ENCODE data around the gene MPG. TPM values are rescaled to one million over a fixed set of nuclear protein-coding genes. Genes with fewer than 3 reads are reported as not detected.

MPG gene
- total RNA-seq, 2 donors from 2014 or later = 111 to 138 TPM

DNA sequence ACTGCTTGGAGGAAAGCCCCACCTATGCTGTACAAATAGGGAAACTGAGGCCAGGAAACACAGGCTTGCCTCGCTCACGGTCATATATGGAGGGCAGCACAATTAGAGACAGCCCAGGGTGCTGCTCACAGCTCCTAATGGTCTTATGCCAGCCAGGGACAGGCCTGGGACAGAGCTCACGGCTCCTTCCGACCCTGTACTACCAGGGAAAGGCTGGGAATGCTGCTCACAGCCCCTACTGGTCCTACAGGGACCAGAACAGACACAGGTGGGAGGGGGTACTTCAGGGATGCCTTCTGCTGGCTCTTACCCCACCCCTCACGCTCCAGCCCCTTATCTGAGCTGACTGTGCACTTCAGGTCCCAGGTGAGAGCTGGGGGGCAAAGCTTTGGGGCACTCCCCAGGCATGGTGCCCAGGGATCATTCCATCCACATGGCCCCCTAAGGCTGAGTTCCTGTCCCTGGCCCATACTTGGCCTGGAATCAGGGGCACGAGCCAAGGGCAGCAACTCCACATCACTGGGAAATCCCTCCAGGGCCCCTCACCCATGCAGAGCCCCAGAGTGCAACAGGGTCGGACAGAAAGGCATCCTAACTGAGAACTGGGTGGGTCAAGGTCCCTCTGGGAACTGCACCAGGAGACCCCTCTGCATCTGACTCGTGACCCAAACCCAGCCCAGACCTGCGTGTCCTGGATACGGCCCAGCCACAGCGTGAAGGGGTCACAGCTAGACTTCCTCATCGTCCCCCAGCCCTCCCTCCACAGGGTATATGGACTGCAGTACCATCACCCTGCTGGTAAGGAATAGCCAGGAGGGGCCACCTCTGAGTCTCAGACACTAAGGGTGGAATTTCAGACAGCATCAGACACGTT is 11.5 kb upstream of the MPG start:
- Histone ChIP-seq H3K36me3 (peaks cover 4 to 24% of the 10 kb centered on the region in 2 donors), H3K9me3 (no peaks in the 10 kb centered on the region), H3K27me3 (replicated peaks; ENCODE audit: insufficient read depth) (no peaks in the 10 kb centered on the region), H3K27ac (no peak overlapping the region), H3K4me3 (no peak overlapping the region), H3K4me1 (replicated peaks) (peaks cover 16% of the 10 kb centered on the region)
- no peak for TF ChIP-seq POLR2AphosphoS5 (IDR thresholded peaks at IDR 0.05)
- TF ChIP-seq, protein P1, sequence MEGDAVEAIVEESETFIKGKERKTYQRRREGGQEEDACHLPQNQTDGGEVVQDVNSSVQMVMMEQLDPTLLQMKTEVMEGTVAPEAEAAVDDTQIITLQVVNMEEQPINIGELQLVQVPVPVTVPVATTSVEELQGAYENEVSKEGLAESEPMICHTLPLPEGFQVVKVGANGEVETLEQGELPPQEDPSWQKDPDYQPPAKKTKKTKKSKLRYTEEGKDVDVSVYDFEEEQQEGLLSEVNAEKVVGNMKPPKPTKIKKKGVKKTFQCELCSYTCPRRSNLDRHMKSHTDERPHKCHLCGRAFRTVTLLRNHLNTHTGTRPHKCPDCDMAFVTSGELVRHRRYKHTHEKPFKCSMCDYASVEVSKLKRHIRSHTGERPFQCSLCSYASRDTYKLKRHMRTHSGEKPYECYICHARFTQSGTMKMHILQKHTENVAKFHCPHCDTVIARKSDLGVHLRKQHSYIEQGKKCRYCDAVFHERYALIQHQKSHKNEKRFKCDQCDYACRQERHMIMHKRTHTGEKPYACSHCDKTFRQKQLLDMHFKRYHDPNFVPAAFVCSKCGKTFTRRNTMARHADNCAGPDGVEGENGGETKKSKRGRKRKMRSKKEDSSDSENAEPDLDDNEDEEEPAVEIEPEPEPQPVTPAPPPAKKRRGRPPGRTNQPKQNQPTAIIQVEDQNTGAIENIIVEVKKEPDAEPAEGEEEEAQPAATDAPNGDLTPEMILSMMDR (IDR thresholded peaks at IDR 0.05) = no peak
- no peak for TF ChIP-seq POLR2A (IDR thresholded peaks at IDR 0.05)
- DNase-seq (ENCODE audit: low spot score) = no peak
- WGBS = 71% methylated on average over 13 of the region's 13 CpGs
- intact Hi-C loops (cut with DNase I) = no loop called here

DNA sequence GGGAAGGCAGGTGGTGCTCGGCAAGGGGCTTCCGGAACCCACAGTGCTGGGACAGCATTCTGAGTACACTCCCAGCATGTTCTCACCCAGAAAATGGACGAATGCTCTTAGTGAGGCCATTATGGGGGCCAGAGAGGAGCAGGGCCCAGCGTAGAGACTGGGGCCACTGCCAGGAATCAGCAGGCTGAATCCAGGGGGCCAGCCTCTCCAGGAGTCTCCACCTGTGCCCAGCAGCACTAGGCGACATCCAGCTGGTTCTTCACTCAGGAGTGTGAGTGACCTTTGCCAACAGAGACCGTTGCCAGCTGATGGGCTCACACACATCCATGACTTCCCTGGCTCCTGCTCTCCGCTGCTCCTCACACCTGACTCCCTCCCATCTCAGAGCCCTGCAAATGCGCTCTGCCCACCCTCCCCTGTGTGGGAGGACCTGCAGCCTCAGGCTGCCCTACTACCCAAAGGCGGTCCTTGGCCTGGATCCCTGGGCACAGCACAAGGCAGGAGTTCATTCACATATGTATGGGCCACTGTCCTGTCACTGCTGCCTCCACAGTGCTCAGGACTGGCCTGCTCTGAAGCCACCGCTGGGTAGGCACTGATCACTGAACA is 10.7 kb upstream of the MPG start:
- H3K36me3 ChIP-seq = peaks cover 4 to 16% of the 10 kb centered on the region in 2 donors
- intact Hi-C loops (cut with DNase I) = no loop called here
- no peaks in the 10 kb centered on the region for H3K27me3 ChIP-seq (replicated peaks; ENCODE audit: insufficient read depth)
- no peak for DNase-seq (ENCODE audit: low spot score)
- H3K4me3 ChIP-seq = no peak overlapping the region
- H3K4me1 ChIP-seq (replicated peaks) = peaks cover 16% of the 10 kb centered on the region
- WGBS = 54% methylated on average over 10 of the region's 10 CpGs
- no peaks in the 10 kb centered on the region for H3K9me3 ChIP-seq
- TF ChIP-seq POLR2A (IDR thresholded peaks at IDR 0.05) (no peak), POLR2AphosphoS5 (IDR thresholded peaks at IDR 0.05) (no peak)
- TF ChIP-seq, protein P1 (IDR thresholded peaks at IDR 0.05) = no peak
- H3K27ac ChIP-seq = no peak overlapping the region

DNA sequence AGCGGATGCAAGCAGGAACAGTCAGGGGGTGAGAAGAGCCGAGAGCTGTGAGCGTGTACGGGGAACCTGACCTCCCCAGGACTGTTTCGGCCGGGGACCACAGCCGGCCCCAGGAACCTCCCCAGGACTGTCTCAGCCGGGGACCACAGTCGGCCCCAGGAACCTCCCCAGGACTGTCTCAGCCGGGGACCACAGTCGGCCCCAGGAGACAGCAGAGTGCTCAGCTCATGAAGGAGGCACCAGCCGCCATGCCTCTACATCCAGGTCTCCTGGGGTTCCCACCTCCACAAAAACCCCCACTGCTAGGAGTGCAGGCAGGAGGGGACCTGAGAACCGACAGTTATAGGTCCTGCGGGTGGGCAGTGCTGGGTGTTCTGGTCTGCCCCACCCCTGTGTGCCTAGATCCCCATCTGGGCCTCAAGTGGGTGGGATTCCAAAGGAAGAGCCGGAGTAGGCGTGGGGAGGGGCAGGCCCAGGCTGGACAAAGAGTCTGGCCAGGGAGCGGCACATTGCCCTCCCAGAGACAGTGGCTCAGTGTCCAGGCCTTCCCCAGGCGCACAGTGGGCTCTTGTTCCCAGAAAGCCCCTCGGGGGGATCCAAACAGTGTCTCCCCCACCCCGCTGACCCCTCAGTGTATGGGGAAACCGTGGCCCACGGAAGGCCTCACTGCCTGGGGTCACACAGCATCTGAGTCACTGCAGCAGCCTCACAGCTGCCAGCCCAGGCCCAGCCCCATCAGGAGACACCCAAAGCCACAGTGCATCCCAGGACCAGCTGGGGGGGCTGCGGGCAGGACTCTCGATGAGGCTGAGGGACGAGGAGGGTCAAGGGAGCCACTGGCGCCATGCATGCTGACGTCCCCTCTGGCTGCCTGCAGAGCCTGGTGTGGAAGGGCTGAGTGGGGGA is 9.9 kb upstream of the MPG start:
- no peak for DNase-seq (ENCODE audit: low spot score)
- TF ChIP-seq POLR2AphosphoS5 (IDR thresholded peaks at IDR 0.05) (no peak), POLR2A (IDR thresholded peaks at IDR 0.05) (no peak)
- TF ChIP-seq, protein P1 (IDR thresholded peaks at IDR 0.05) = no peak
- no peak overlapping the region for H3K27ac ChIP-seq
- H3K4me3 ChIP-seq = no peak overlapping the region
- H3K9me3 ChIP-seq = no peaks in the 10 kb centered on the region
- 74% methylated on average over 27 of the region's 27 CpGs for WGBS
- intact Hi-C loops (cut with DNase I) = no loop called here
- peaks cover 21% of the 10 kb centered on the region for H3K4me1 ChIP-seq (replicated peaks)
- H3K27me3 ChIP-seq (replicated peaks; ENCODE audit: insufficient read depth) = no peaks in the 10 kb centered on the region
- H3K36me3 ChIP-seq = peaks cover 3 to 10% of the 10 kb centered on the region in 2 donors

DNA sequence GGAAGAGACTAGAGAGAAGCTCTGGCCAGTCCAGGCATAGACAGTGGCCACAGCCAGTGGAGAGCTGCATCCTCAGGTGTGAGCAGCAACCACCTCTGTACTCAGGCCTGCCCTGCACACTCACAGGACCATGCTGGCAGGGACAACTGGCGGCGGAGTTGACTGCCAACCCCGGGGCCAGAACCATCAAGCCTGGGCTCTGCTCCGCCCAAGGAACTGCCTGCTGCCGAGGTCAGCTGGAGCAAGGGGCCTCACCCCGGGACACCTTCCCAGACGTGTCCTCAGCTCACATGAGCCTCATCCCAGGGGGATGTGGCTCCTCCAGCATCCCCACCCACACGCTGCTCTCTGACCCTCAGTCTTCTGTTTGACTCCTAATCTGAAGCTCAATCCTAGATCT is 8.8 kb upstream of the MPG start:
- DNase-seq (ENCODE audit: low spot score) = no peak
- H3K9me3 ChIP-seq = no peaks in the 10 kb centered on the region
- TF ChIP-seq POLR2AphosphoS5 (IDR thresholded peaks at IDR 0.05) (no peak), POLR2A (IDR thresholded peaks at IDR 0.05) (no peak)
- TF ChIP-seq, protein P1 (IDR thresholded peaks at IDR 0.05) = no peak
- H3K4me1 ChIP-seq (replicated peaks) = peaks cover 22% of the 10 kb centered on the region
- WGBS = 44% methylated on average over 7 of the region's 8 CpGs
- peaks cover 0 to 6% of the 10 kb centered on the region in 2 donors for H3K36me3 ChIP-seq
- no peak overlapping the region for H3K27ac ChIP-seq
- no peaks in the 10 kb centered on the region for H3K27me3 ChIP-seq (replicated peaks; ENCODE audit: insufficient read depth)
- intact Hi-C loops (cut with DNase I) = no loop called here
- no peak overlapping the region for H3K4me3 ChIP-seq
